ENCODE measurements around the gene ART1.

DNA sequence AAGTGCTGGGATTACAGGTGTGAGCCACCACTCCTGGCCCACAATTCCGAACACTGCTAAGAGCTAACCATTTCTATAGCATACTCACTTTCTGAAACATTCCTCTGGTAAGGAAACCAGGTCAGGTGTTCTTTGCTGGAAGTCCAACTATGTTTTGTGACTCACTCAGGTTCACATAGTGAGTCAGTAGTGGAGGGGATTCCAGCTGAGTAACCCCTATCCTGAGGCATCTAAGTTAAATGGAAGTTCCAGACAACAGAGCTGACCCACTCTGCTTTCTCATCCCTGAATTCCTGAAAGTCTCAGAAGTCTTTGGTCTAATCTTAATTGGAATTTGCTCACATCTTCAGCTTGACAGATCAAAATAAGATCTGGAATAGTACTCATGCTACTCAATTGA lies 29.3 kb downstream of the ART1 start:
- TF ChIP-seq POLR2A (IDR thresholded peaks at IDR 0.05) = no peak
- TF ChIP-seq, protein P1, sequence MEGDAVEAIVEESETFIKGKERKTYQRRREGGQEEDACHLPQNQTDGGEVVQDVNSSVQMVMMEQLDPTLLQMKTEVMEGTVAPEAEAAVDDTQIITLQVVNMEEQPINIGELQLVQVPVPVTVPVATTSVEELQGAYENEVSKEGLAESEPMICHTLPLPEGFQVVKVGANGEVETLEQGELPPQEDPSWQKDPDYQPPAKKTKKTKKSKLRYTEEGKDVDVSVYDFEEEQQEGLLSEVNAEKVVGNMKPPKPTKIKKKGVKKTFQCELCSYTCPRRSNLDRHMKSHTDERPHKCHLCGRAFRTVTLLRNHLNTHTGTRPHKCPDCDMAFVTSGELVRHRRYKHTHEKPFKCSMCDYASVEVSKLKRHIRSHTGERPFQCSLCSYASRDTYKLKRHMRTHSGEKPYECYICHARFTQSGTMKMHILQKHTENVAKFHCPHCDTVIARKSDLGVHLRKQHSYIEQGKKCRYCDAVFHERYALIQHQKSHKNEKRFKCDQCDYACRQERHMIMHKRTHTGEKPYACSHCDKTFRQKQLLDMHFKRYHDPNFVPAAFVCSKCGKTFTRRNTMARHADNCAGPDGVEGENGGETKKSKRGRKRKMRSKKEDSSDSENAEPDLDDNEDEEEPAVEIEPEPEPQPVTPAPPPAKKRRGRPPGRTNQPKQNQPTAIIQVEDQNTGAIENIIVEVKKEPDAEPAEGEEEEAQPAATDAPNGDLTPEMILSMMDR (IDR thresholded peaks at IDR 0.05) = no peak
